ENCODE results near the gene COL7A1.

- TF ChIP-seq CTCF (conservative IDR thresholded peaks at IDR 0.05; ENCODE audit: low read length) (no peak), EZH2phosphoT487 (IDR thresholded peaks at IDR 0.05; ENCODE audit: borderline replicate concordance) (no peak)
Measured at GRCh38 chr3:48538451-48538850, 56.7 kb downstream of the COL7A1 start.
